Measurements from ENCODE around the gene TMEM59L. TPM values are rescaled to one million over a fixed set of nuclear protein-coding genes. Genes with fewer than 3 reads are reported as not detected.

TMEM59L gene
- total and polyA plus RNA-seq, 11 donors, result 0.50 to 5.1 (median 1.1) TPM

DNA sequence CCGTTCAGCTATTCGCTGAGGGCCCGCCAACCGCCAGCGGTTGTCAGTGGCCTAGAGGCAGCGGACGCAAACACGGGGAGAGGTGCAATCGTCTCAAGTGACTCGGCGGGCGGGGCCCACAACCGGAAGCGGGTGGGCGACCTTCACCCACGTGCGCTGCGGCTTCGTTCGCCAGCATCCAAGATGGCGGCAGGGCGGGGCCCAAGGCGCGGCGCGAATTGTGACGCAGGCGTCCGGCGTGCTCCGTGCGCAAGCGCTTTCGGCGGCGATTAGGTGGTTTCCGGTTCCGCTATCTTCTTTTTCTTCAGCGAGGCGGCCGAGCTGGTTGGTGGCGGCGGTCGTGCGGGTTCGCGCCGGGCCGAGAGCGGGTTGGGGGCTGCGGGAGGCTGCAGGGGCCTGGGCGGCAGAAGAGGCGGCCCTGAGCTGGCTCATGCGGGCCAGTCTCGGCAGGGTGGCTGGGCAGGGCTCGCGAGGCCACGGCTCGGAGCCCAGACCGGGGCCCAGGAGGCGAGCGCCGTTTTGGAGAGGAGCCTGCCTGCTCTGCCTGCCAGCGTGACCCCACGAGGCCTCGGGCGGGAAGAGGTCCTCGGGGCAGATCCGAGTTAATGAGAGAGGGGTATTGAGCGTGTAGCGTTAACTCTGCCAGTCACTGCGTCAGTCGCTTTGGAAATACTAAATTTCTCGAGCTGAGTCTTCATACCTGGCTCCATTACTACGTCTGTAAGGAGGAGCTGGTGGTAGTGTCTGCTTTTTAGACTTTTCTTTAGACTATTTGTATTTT is 40.9 kb upstream of the TMEM59L start, which contains the start of gene UBA52:
UBA52 (plus strand) TSS at position 294 of the 781 bp plus-strand sequence. CDS start 1,444 bp downstream, outside the sequence.
- WGBS, 4 donors, result 0 to 1% (median 0%) methylated on average over 49 to 75 of the region's 75 CpGs
- peak; percentile 97 to 99 (median 98) for DNase-seq
- intact Hi-C loops (cut with DNase I), result loop anchor here in 6 of 10 donors (1.0 to 10.0 kb wide), 6 partner anchors 14 to 119 kb away; partner anchors contain the start of genes ELL (in 1 of the 6) and KXD1 (in 1 of the 6)
- H3K36me3 ChIP-seq, result peaks cover 0 to 71% (median 62%) of the 10 kb centered on the region in 9 donors
- TF ChIP-seq CTCF (IDR thresholded peaks at IDR 0.05), result no peak
- peak; percentile 35 to 86 for TF ChIP-seq POLR2A (IDR thresholded peaks at IDR 0.05)
- peak within 1 kb of the TSS; percentile 71 to 100 (median 88) for H3K4me3 ChIP-seq
- peak; percentile 90 to 99 (median 96) for ATAC-seq
- H3K4me1 ChIP-seq, result peaks cover 8 to 23% (median 17%) of the 10 kb centered on the region in 12 donors
- no peaks in the 10 kb centered on the region for H3K27me3 ChIP-seq
- peak within 1 kb of the TSS; percentile 73 to 97 (median 90) for H3K27ac ChIP-seq
- no peaks in the 10 kb centered on the region for H3K9me3 ChIP-seq

DNA sequence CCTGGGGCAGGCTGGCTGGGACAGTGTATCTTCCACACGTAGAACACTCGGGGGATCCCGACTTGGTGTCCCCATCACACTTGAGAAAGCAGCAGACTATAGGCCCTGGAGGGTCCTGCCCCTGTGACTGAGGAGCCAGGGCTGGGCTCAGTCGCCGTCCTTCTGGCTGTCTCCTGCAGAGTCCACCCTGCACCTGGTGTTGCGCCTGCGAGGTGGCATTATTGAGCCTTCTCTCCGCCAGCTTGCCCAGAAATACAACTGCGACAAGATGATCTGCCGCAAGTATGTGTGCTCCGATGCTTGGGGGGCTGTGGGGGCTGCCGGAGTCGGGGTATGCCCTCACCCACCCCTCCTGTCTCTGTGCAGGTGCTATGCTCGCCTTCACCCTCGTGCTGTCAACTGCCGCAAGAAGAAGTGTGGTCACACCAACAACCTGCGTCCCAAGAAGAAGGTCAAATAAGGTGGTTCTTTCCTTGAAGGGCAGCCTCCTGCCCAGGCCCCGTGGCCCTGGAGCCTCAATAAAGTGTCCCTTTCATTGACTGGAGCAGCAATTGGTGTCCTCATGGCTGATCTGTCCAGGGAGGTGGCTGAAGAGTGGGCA is 37.9 kb upstream of the TMEM59L start:
- no peaks in the 10 kb centered on the region for H3K27me3 ChIP-seq
- intact Hi-C loops (cut with DNase I), result loop anchor here in 5 of 10 donors (5.0 to 10.0 kb wide), 5 partner anchors 52 to 122 kb away; partner anchors contain the start of gene ELL (in 1 of the 5)
- no peak overlapping the region for H3K27ac ChIP-seq
- 92 to 97% (median 93%) methylated on average over 13 to 18 of the region's 18 CpGs for WGBS, 4 donors
- H3K4me1 ChIP-seq, result peaks cover 8 to 23% (median 17%) of the 10 kb centered on the region in 12 donors
- DNase-seq, result no peak
- H3K9me3 ChIP-seq, result no peaks in the 10 kb centered on the region
- no peak overlapping the region for H3K4me3 ChIP-seq
- peaks cover 0 to 55% (median 44%) of the 10 kb centered on the region in 9 donors for H3K36me3 ChIP-seq
- no peak for ATAC-seq
- TF ChIP-seq POLR2A (IDR thresholded peaks at IDR 0.05) (no peak), CTCF (IDR thresholded peaks at IDR 0.05) (no peak)

GRCh38 chr19:18576383-18576782 is 36.3 kb upstream of the TMEM59L start:
- Histone ChIP-seq H3K4me3 (no peak overlapping the region), H3K36me3 (peaks cover 0 to 52% (median 44%) of the 10 kb centered on the region in 9 donors), H3K4me1 (peaks cover 8 to 19% (median 15%) of the 10 kb centered on the region in 12 donors), H3K27ac (no peak overlapping the region), H3K27me3 (no peaks in the 10 kb centered on the region), H3K9me3 (no peaks in the 10 kb centered on the region)
- intact Hi-C loops (cut with DNase I), result loop anchor here in 1 of 10 donors (10.0 kb wide), 1 partner anchor 112 kb away; no protein-coding TSS in a partner anchor
- WGBS, 4 donors, result 84 to 85% (median 85%) methylated on average over 8 of the region's 8 CpGs
- no peak for TF ChIP-seq CTCF (IDR thresholded peaks at IDR 0.05)
- no peak for TF ChIP-seq POLR2A (IDR thresholded peaks at IDR 0.05)
- DNase-seq (no peak), ATAC-seq (no peak)

Data from heart left ventricle (tissue), 16 donors.